ENCODE measurements around the gene PRKN. TPM values are rescaled to one million over a fixed set of nuclear protein-coding genes. Genes with fewer than 3 reads are reported as not detected.

Gene PRKN
- total and polyA plus RNA-seq, 2 experiments from 2014 or later = 0.10 to 0.84 TPM

GRCh38 chr6:161543684-161544309, 1183.8 kb downstream of the PRKN start:
- no peaks in the 10 kb centered on the region for H4K20me1 ChIP-seq (replicated peaks; ENCODE audit: insufficient read depth)
- H3K27me3 Mint-ChIP-seq (ENCODE audit: insufficient read depth, low read depth, poor library complexity) = no peaks in the 10 kb centered on the region
- no peaks in the 10 kb centered on the region for H3K9me2 ChIP-seq (ENCODE audit: insufficient read depth)
- no peaks in the 10 kb centered on the region for H3K36me3 ChIP-seq (ENCODE audit: insufficient read depth)
- no peaks in the 10 kb centered on the region for H3K4me1 ChIP-seq (ENCODE audit: insufficient read depth)
- no peak overlapping the region for H3K27ac Mint-ChIP-seq
- H2AFZ ChIP-seq = no peak overlapping the region
- no peaks in the 10 kb centered on the region for H3F3A ChIP-seq (replicated peaks; ENCODE audit: low read depth)
- no peak for DNase-seq (ENCODE audit: low spot score)
- no peak overlapping the region for H3K4me3 Mint-ChIP-seq
- H3K27me3 ChIP-seq (ENCODE audit: insufficient read depth) = no peaks in the 10 kb centered on the region
- peaks cover 12% of the 10 kb centered on the region; the same call in 2 of the 3 replicates for H3K4me1 Mint-ChIP-seq
- no peaks in the 10 kb centered on the region for H3K79me2 ChIP-seq (replicated peaks; ENCODE audit: insufficient read depth)
- no peaks in the 10 kb centered on the region for H3K9me3 Mint-ChIP-seq
- no peak for ATAC-seq
- no peak overlapping the region for H3K27ac ChIP-seq (ENCODE audit: low read depth)
- TF ChIP-seq ETS1 (IDR thresholded peaks at IDR 0.05) (no peak), STAT1 (IDR thresholded peaks at IDR 0.05; ENCODE audit: unreplicated experiment) (no peak), ZNF331 (CRISPR knock-in tag; IDR thresholded peaks at IDR 0.05; ENCODE audit: low read depth) (no peak), JUNB (IDR thresholded peaks at IDR 0.05; ENCODE audit: unreplicated experiment) (no peak), REST (IDR thresholded peaks at IDR 0.05; ENCODE audit: unreplicated experiment) (no peak), CTCF (conservative IDR thresholded peaks at IDR 0.05; ENCODE audit: low read depth in 2 of 2) (no peak), EZH2phosphoT487 (IDR thresholded peaks at IDR 0.05; ENCODE audit: unreplicated experiment) (no peak), CREB1 (CRISPR knock-in tag; IDR thresholded peaks at IDR 0.05; ENCODE audit: low read depth) (no peak), NANOG (IDR thresholded peaks at IDR 0.05; ENCODE audit: borderline replicate concordance) (no peak), ZNF114 (CRISPR knock-in tag; IDR thresholded peaks at IDR 0.05) (no peak), EZH2 (IDR thresholded peaks at IDR 0.05; ENCODE audit: low read depth, unreplicated experiment) (no peak), ZNF462 (CRISPR knock-in tag; IDR thresholded peaks at IDR 0.05) (no peak), POLR2AphosphoS5 (IDR thresholded peaks at IDR 0.05; ENCODE audit: low read depth) (no peak)
- H3K4me2 ChIP-seq = no peak overlapping the region
- no peaks in the 10 kb centered on the region for H3K36me3 Mint-ChIP-seq (ENCODE audit: low read depth)
- no peak overlapping the region for H3K4me3 ChIP-seq

All from GM23338 (cell line).